Measurements from ENCODE around the gene TTC28. TPM values are rescaled to one million over a fixed set of nuclear protein-coding genes. Genes with fewer than 3 reads are reported as not detected.

Gene TTC28
- total and polyA plus RNA-seq, 2 donors (not counting 3 experiments of a cell fraction or from before 2014, with no cell fraction given): 16.5 to 51.1 TPM

GRCh38 chr22:28480000-28480715, 199.5 kb downstream of the TTC28 start:
- Histone ChIP-seq H3K9ac (replicated peaks; ENCODE audit: extremely low read depth, insufficient read depth, low read length) (no peak overlapping the region), H2AFZ (ENCODE audit: low read depth, low read length) (no peak overlapping the region), H3K79me2 (ENCODE audit: control insufficient read depth, insufficient read depth, low read length) (no peaks in the 10 kb centered on the region), H3K4me2 (ENCODE audit: insufficient read depth, low read length) (no peak overlapping the region), H4K20me1 (replicated peaks; ENCODE audit: control insufficient read depth, extremely low read depth, insufficient read depth, low read length) (peaks cover 2% of the 10 kb centered on the region), H3K27ac (ENCODE audit: insufficient read depth, low read depth, low read length) (no peak overlapping the region), H3K4me1 (ENCODE audit: control insufficient read depth, extremely low read depth, insufficient read depth, low read length) (no peaks in the 10 kb centered on the region), H3K9me1 (replicated peaks; ENCODE audit: control insufficient read depth, extremely low read depth, insufficient read depth, low read length) (no peaks in the 10 kb centered on the region), H3K27me3 (ENCODE audit: control insufficient read depth in 2 of 2, insufficient read depth in 2 of 2, low read length in 2 of 2) (no peaks in the 10 kb centered on the region), H3K4me3 (replicated peaks in 1 of 3; ENCODE audit: insufficient read depth in 1 of 3, low read depth in 1 of 3, low read length in 3 of 3) (no peak overlapping the region), H3K9me3 (replicated peaks; ENCODE audit: control insufficient read depth, insufficient read depth, low read length) (no peaks in the 10 kb centered on the region), H3K36me3 (ENCODE audit: control insufficient read depth in 2 of 2, extremely low read depth in 1 of 2, insufficient read depth in 2 of 2, low read length in 2 of 2) (no peaks in the 10 kb centered on the region)
- no peak for FAIRE-seq
- BruUV-seq (replicated peaks): no TSS peak
- ChIA-PET CTCF (interaction anchor here (0.9 kb wide), 1 partner anchor 37 kb away, joined by 3 read pairs; no protein-coding TSS in a partner anchor), POLR2A (no interaction called here)
- TF ChIP-seq EZH2 (IDR thresholded peaks at IDR 0.05; ENCODE audit: borderline replicate concordance, low read depth, low read length, severe bottlenecking) (no peak), MYC (IDR thresholded peaks at IDR 0.05; ENCODE audit: low read depth, low read length) (no peak), FOS (IDR thresholded peaks at IDR 0.05; ENCODE audit: borderline replicate concordance, insufficient read depth, low read length) (no peak)
- intact Hi-C loops (cut with micrococcal nuclease): no loop called here
- dilution Hi-C loops (cut with MboI; ENCODE audit: extremely low pct_ligation_motif_present, low sequenced_read_pairs): no loop called here
- no peak for DNase-seq (ENCODE audit: low read depth, low spot score)

GRCh38 chr22:28478564-28478963, 201.1 kb downstream of the TTC28 start:
- no peak for DNase-seq (ENCODE audit: low read depth, low spot score)
- H3K27ac ChIP-seq (ENCODE audit: insufficient read depth, low read depth, low read length): no peak overlapping the region
- H3K9ac ChIP-seq (replicated peaks; ENCODE audit: extremely low read depth, insufficient read depth, low read length): no peak overlapping the region
- intact Hi-C loops (cut with micrococcal nuclease): no loop called here
- no peaks in the 10 kb centered on the region for H3K27me3 ChIP-seq (ENCODE audit: control insufficient read depth in 2 of 2, insufficient read depth in 2 of 2, low read length in 2 of 2)
- no peak overlapping the region for H3K4me3 ChIP-seq (replicated peaks in 1 of 3; ENCODE audit: insufficient read depth in 1 of 3, low read depth in 1 of 3, low read length in 3 of 3)
- H3K36me3 ChIP-seq (ENCODE audit: control insufficient read depth in 2 of 2, extremely low read depth in 1 of 2, insufficient read depth in 2 of 2, low read length in 2 of 2): no peaks in the 10 kb centered on the region
- H2AFZ ChIP-seq (ENCODE audit: low read depth, low read length): no peak overlapping the region
- no peak overlapping the region for H3K4me2 ChIP-seq (ENCODE audit: insufficient read depth, low read length)
- no peaks in the 10 kb centered on the region for H3K9me3 ChIP-seq (replicated peaks; ENCODE audit: control insufficient read depth, insufficient read depth, low read length)
- ChIA-PET CTCF (no interaction called here), POLR2A (no interaction called here)
- H3K79me2 ChIP-seq (ENCODE audit: control insufficient read depth, insufficient read depth, low read length): no peaks in the 10 kb centered on the region
- no peak for FAIRE-seq
- dilution Hi-C loops (cut with MboI; ENCODE audit: extremely low pct_ligation_motif_present, low sequenced_read_pairs): no loop called here
- no peaks in the 10 kb centered on the region for H3K4me1 ChIP-seq (ENCODE audit: control insufficient read depth, extremely low read depth, insufficient read depth, low read length)
- peaks cover 2% of the 10 kb centered on the region for H4K20me1 ChIP-seq (replicated peaks; ENCODE audit: control insufficient read depth, extremely low read depth, insufficient read depth, low read length)
- H3K9me1 ChIP-seq (replicated peaks; ENCODE audit: control insufficient read depth, extremely low read depth, insufficient read depth, low read length): no peaks in the 10 kb centered on the region
- no TSS peak for BruUV-seq (replicated peaks)
- TF ChIP-seq GATA2 (IDR thresholded peaks at IDR 0.05; ENCODE audit: insufficient read depth, insufficient read length, low read depth, low read length) (no peak), JUN (IDR thresholded peaks at IDR 0.05; ENCODE audit: borderline replicate concordance, insufficient read depth, insufficient read length, low read depth) (no peak), POLR2A (IDR thresholded peaks at IDR 0.05; ENCODE audit: low read depth, low read length) (no peak), MAX (IDR thresholded peaks at IDR 0.05; ENCODE audit: insufficient read depth, insufficient read length) (no peak), EZH2 (IDR thresholded peaks at IDR 0.05; ENCODE audit: borderline replicate concordance, low read depth, low read length, severe bottlenecking) (no peak), CTCF (IDR thresholded peaks at IDR 0.05; ENCODE audit: extremely low read depth in 1 of 2, insufficient read depth in 1 of 2, low read depth in 1 of 2, low read length in 2 of 2) (no peak), FOS (IDR thresholded peaks at IDR 0.05; ENCODE audit: borderline replicate concordance, insufficient read depth, low read length) (no peak), POLR2AphosphoS5 (IDR thresholded peaks at IDR 0.05; ENCODE audit: insufficient read depth, low read depth, low read length) (no peak), MYC (IDR thresholded peaks at IDR 0.05; ENCODE audit: low read depth, low read length) (no peak)

All from endothelial cell of umbilical vein (primary cell).